AG04449 (cell line): ENCODE results near the gene ZNF526.

Source experiments
- CTCF ChIA-PET: fragments of 350-600 bp; formaldehyde crosslinking; extraction: SDS; loops from one replicate; lab custom pipeline; 2021; ENCODE audit warnings: antibody characterized with exemption; lab: Yijun Ruan, JAX
- POLR2A ChIA-PET: fragments of 400-600, 350-600 bp; formaldehyde crosslinking; extraction: SDS; loops from one replicate; lab custom pipeline; 2020; ENCODE audit warnings: antibody characterized with exemption, inconsistent platforms; lab: Yijun Ruan, JAX
- DNase-seq: peaks from one replicate; pipeline ENCODE4 v3.0.0-alpha.2; 2010; ENCODE audit warnings: low read depth, low spot score
- H3K4me3 ChIP-seq: 2 replicates; pipeline ENCODE4 v1.5.1; 2011; ENCODE audit warnings: low read depth, mild to moderate bottlenecking, control low read depth, low read length
- TF ChIP-seq, protein P1 (sequence below): IDR thresholded peaks from one replicate; pipeline ENCODE4 v1.5.1; 2011; ENCODE audit warnings: mild to moderate bottlenecking, moderate library complexity, low read length, control low read depth, inconsistent platforms; ENCODE audit not compliant: insufficient read depth; ENCODE audit errors: missing control alignments

ZNF526 gene

DNA sequence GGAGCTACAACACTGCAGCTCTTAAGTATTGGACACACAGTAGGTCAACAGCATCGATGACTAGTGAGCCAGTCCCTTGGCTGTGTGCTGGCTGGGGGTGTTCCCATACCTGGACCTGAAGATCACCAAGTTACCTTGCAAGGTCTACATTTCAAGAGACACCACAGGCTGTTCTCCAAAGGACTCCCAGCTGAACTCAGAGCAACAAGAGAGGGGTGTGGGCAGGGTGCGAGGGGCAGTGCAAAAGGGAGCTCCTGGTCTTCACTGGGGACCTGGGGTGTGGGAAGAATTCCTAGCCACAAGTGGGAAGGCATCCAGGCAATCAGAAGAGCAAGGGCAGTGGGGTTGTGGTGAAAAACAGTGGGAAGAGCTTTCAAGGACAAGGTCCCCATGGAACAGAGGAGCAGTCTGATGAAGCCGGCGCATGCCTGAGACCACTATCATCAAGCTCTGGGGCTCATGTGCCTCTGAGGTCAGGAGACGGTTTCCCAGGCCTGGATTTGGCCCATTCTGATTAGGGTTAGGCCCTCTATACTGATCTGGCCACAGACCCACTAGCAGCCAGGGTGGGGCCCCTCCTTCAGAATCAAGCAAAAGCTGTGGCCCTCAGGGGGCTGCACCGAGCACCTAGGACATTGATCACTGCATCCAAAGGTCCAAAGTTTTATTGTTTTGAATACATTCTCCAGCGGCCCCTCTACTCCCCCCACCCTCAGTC is 27.0 kb downstream of the ZNF526 start:
- CTCF ChIA-PET = interaction anchor here (0.7 to 14.9 kb wide), 28 partner anchors 9 to 194 kb away, joined by 3 to 258 read pairs (median 8); partner anchors contain the start of gene ERF
- DNase-seq = no peak
- POLR2A ChIA-PET = interaction anchor here (1.1 to 2.3 kb wide), 5 partner anchors 21 to 49 kb away, joined by 3 to 11 read pairs (median 5); no protein-coding TSS in a partner anchor
- TF ChIP-seq, protein P1, sequence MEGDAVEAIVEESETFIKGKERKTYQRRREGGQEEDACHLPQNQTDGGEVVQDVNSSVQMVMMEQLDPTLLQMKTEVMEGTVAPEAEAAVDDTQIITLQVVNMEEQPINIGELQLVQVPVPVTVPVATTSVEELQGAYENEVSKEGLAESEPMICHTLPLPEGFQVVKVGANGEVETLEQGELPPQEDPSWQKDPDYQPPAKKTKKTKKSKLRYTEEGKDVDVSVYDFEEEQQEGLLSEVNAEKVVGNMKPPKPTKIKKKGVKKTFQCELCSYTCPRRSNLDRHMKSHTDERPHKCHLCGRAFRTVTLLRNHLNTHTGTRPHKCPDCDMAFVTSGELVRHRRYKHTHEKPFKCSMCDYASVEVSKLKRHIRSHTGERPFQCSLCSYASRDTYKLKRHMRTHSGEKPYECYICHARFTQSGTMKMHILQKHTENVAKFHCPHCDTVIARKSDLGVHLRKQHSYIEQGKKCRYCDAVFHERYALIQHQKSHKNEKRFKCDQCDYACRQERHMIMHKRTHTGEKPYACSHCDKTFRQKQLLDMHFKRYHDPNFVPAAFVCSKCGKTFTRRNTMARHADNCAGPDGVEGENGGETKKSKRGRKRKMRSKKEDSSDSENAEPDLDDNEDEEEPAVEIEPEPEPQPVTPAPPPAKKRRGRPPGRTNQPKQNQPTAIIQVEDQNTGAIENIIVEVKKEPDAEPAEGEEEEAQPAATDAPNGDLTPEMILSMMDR = no peak
- H3K4me3 ChIP-seq = no peak overlapping the region

DNA sequence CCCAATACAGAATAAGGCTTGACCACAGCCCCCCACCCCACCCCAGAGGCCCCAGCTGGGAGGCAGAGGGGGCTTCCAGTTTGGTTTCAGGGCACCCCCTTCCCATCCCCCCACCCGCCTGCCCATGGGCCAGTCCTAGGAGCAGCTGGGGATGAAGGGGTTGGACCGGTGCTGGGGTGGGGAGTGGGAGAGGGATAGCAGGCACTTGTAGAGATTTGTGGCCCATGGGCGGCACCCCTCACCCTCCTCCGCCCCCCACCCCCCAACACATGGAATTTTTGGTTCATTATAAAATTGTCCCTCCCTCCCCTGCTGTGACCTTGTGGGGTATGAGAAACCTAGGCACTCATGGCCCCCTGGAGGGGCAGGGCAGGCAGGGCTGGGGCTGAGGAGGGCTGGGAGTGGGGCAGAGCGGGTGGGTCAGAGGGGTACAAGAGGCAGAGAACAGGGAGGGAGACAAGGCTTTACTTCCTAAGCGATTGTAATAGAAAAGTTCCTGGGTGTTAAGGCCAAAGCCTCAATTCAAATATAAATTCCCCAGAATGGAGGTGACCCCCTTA is 27.6 kb downstream of the ZNF526 start:
- H3K4me3 ChIP-seq = no peak overlapping the region
- no peak for DNase-seq
- TF ChIP-seq, protein P1 = no peak
- ChIA-PET POLR2A (interaction anchor here (1.1 to 2.0 kb wide), 2 partner anchors 32 to 48 kb away, joined by 4 to 5 read pairs; no protein-coding TSS in a partner anchor), CTCF (interaction anchor here (0.7 to 14.9 kb wide), 15 partner anchors 10 to 191 kb away, joined by 3 to 258 read pairs (median 17); no protein-coding TSS in a partner anchor)

DNA sequence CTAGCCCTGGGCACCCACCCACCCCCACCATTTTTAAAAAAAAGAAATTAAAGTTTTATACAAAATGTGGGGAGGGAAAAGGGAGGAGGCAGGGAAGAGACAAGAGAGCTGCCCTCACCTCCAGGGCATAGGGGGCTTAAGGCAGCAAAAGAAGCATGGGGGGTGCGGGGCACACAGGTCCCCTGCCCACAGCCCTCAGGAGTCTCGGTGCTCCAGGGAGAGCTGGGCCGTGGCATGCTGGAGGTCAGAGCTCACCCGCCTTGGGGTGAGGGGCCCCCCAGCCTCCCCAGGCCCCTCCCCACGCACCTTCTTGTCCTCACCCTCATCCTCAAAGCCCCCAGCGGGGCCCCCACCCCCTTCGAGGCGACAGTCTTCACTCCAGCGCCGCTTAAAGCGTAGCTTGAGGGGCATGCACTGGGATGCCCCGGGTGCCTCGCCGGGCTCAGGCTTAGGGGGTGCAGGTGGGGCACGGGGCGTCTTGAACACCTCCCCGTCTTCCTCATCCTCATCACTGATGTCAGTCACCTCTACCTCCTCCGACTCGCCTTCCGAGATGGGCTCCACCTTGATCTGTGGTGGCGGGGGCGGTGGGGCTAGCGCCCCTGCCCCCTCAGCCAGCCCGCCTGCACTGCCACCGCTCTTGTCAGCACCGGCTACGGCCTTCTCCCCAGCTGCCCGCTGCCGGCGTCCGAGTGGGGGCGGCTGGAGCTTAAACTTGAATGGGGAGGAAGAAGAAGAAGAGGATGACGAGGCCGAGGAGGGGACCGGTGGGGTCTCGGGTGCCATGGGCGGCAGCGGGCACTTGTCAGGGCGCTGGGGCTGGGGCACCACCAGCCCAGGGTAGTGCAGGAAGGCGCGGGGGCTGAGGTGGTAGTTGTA is 28.4 kb downstream of the ZNF526 start:
- POLR2A ChIA-PET = interaction anchor here (1.1 kb wide), 1 partner anchor 31 kb away, joined by 4 read pairs; no protein-coding TSS in a partner anchor

DNA sequence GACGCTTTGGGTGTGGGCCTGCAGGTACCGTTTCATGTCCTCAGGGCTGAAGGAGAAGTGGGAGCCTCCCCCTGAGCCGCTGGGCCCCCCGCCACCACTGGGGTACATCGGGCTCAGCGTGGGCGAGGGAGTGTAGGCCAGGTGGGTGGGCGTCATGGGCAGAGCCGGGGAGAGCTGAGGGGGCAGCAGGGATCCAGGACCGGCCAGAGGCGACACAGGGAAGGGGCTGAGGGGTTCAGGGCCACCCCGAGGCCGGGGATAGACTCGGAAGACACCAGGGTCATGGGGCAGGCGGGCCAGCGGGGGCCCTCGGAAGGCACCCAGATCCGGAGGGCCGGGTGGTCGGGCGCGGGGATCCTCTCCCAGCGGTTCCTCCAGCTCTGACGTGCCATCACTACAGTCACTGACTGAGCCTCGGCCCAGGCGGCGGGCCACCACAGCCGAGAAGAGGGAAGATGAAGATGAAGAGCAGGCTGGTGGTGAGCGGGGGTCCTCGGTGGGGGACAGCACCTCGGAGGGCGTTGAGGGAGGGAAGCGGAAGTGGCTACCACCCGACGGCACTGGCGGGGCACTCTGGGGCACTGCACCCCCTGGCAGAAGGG is 29.1 kb downstream of the ZNF526 start:
- ChIA-PET CTCF (interaction anchor here (1.2 to 14.9 kb wide), 6 partner anchors 30 to 152 kb away, joined by 4 to 258 read pairs (median 100); partner anchors contain the start of gene POU2F2), POLR2A (no interaction called here)
- no peak for DNase-seq
- TF ChIP-seq, protein P1 = no peak
- no peak overlapping the region for H3K4me3 ChIP-seq

More for the DNA sequence above, 28.4 kb downstream of the ZNF526 start:
- TF ChIP-seq, protein P1 = no peak
- no peak for DNase-seq
- CTCF ChIA-PET = interaction anchor here (3.3 to 14.9 kb wide), 5 partner anchors 31 to 152 kb away, joined by 21 to 258 read pairs (median 146); no protein-coding TSS in a partner anchor
- no peak overlapping the region for H3K4me3 ChIP-seq

DNA sequence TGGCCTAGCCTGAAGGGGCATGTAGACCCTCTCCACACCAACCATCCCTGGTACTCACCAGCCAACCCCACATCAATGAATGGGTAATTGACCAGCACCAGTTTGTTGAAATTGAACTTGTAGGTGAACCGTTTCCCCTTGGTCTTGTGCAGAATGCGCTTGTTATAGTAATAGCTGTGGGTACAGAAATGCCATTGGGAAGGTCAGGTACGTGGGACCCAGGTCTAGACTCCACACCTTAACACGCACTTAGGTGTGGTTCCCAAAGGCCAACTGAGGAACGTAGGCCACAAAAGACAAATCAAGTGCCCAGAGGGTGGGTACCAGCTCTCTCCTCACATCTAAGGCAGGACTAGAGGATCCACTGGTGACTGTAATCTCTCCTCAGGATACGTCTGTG is 29.7 kb downstream of the ZNF526 start:
- TF ChIP-seq, protein P1 = no peak
- ChIA-PET CTCF (interaction anchor here (1.2 to 14.9 kb wide), 5 partner anchors 30 to 151 kb away, joined by 4 to 258 read pairs (median 146); partner anchors contain the start of gene POU2F2), POLR2A (no interaction called here)
- no peak overlapping the region for H3K4me3 ChIP-seq
- DNase-seq = no peak
